Calu3 (cell line): Measurements from ENCODE around the gene DSCAML1. TPM values are rescaled to one million over a fixed set of nuclear protein-coding genes. Genes with fewer than 3 reads are reported as not detected.
A peak's percentile ranks its signal among the peaks of the same experiment; 100 is the strongest.

Experiments
- BruUV-seq: library from RNA; stranded (reverse); fragments of 400-500 nt; replicated peaks from 2 replicates; lab custom pipeline; 2021; lab: Mats Ljungman, UMichigan
- CTCF ChIA-PET: fragments of 300-600 bp; sonication (Branson Sonifier 250); formaldehyde crosslinking; loops from one replicate; lab custom pipeline; 2022; ENCODE audit warnings: antibody characterized with exemption; lab: Charles Lee
- DNase-seq: peaks from one replicate; pipeline ENCODE4 v3.0.0; 2022
- H3K27ac Mint-ChIP-seq: one replicate; pipeline ENCODE4 v1.8.0; 2022; ENCODE audit warnings: mixed read lengths; ENCODE audit not compliant: unreplicated experiment
- H3K27me3 Mint-ChIP-seq: one replicate; pipeline ENCODE4 v1.8.0; 2022; ENCODE audit warnings: mixed read lengths; ENCODE audit not compliant: unreplicated experiment
- H3K36me3 Mint-ChIP-seq: one replicate; pipeline ENCODE4 v1.8.0; 2022; ENCODE audit warnings: mild to moderate bottlenecking, moderate library complexity, mixed read lengths; ENCODE audit not compliant: insufficient read depth, unreplicated experiment
- H3K4me1 Mint-ChIP-seq: one replicate; pipeline ENCODE4 v1.8.0; 2022; ENCODE audit warnings: mild to moderate bottlenecking, low read depth, mixed read lengths; ENCODE audit not compliant: unreplicated experiment
- H3K4me3 Mint-ChIP-seq: one replicate; pipeline ENCODE4 v1.8.0; 2022; ENCODE audit warnings: mild to moderate bottlenecking, low read depth, moderate library complexity, mixed read lengths; ENCODE audit not compliant: unreplicated experiment
- H3K9me3 Mint-ChIP-seq: one replicate; pipeline ENCODE4 v1.8.0; 2022; ENCODE audit warnings: low read depth, mixed read lengths; ENCODE audit not compliant: unreplicated experiment
- CTCF ChIP-seq: fragments of 200-600 bp; IDR thresholded peaks from one replicate; pipeline ENCODE4 v1.8.0; 2022; ENCODE audit warnings: antibody characterized with exemption; ENCODE audit not compliant: unreplicated experiment
- intact Hi-C: fragments of 100-400 bp; cut with micrococcal nuclease; formaldehyde crosslinking; loops from one replicate; pipeline ENCODE4 v1.10.0; 2022; ENCODE audit not compliant: unreplicated experiment
- total RNA-seq: library from RNA; stranded (reverse); gene quantifications from 2 replicates; pipeline ENCODE4 v1.2.3, GENCODE V29; 2022

The DSCAML1 gene
- total RNA-seq, 1 experiment from 2014 or later, result 0.07 TPM

- H3K36me3 Mint-ChIP-seq, result peaks cover 7% of the 10 kb centered on the region
- BruUV-seq, result no TSS peak
- intact Hi-C loops, result no loop called here
- TF ChIP-seq CTCF, result no peak
- DNase-seq, result no peak
- CTCF ChIA-PET, result no interaction called here
- peaks cover 24% of the 10 kb centered on the region for H3K4me1 Mint-ChIP-seq
- no peak overlapping the region for H3K4me3 Mint-ChIP-seq
- no peak overlapping the region for H3K27ac Mint-ChIP-seq
- no peaks in the 10 kb centered on the region for H3K27me3 Mint-ChIP-seq
- no peaks in the 10 kb centered on the region for H3K9me3 Mint-ChIP-seq
Measured at GRCh38 chr11:117835576-117835975, 38.6 kb upstream of the DSCAML1 start.

- DNase-seq, result no peak
- H3K27ac Mint-ChIP-seq, result no peak overlapping the region
- no peak overlapping the region for H3K4me3 Mint-ChIP-seq
- peaks cover 12% of the 10 kb centered on the region for H3K36me3 Mint-ChIP-seq
- CTCF ChIA-PET, result interaction anchor here (2.0 kb wide), 1 partner anchor 10 kb away, joined by 11 read pairs; the partner anchor contains the start of gene FXYD2
- H3K4me1 Mint-ChIP-seq, result peaks cover 30% of the 10 kb centered on the region
- BruUV-seq, result no TSS peak
- no peaks in the 10 kb centered on the region for H3K27me3 Mint-ChIP-seq
- no peak for TF ChIP-seq CTCF
- intact Hi-C loops, result no loop called here
- H3K9me3 Mint-ChIP-seq, result no peaks in the 10 kb centered on the region
Measured at GRCh38 chr11:117834838-117835443, 37.9 kb upstream of the DSCAML1 start.

- Mint-ChIP-seq H3K36me3 (peaks cover 12% of the 10 kb centered on the region), H3K4me1 (peaks cover 32% of the 10 kb centered on the region), H3K27ac (peak overlapping the region; percentile 63), H3K4me3 (no peak overlapping the region), H3K9me3 (no peaks in the 10 kb centered on the region), H3K27me3 (no peaks in the 10 kb centered on the region)
- TSS peak; percentile 63 for BruUV-seq
- TF ChIP-seq CTCF, result no peak
- DNase-seq, result no peak
- CTCF ChIA-PET, result interaction anchor here (0.9 to 2.0 kb wide), 4 partner anchors 10 to 112 kb away, joined by 3 to 11 read pairs (median 5); partner anchors contain the start of gene FXYD2
- intact Hi-C loops, result no loop called here
Measured at GRCh38 chr11:117834068-117834810, 37.2 kb upstream of the DSCAML1 start.

GRCh38 chr11:117833401-117833891, 36.4 kb upstream of the DSCAML1 start:
- no TSS peak for BruUV-seq
- peak overlapping the region; percentile 63 for H3K27ac Mint-ChIP-seq
- H3K4me1 Mint-ChIP-seq, result peaks cover 32% of the 10 kb centered on the region
- no peak for TF ChIP-seq CTCF
- CTCF ChIA-PET, result interaction anchor here (0.9 to 2.0 kb wide), 4 partner anchors 9 to 113 kb away, joined by 3 to 11 read pairs (median 5); partner anchors contain the start of gene FXYD2
- DNase-seq, result peak; percentile 86
- intact Hi-C loops, result no loop called here
- H3K27me3 Mint-ChIP-seq, result no peaks in the 10 kb centered on the region
- H3K36me3 Mint-ChIP-seq, result peaks cover 12% of the 10 kb centered on the region
- no peaks in the 10 kb centered on the region for H3K9me3 Mint-ChIP-seq
- H3K4me3 Mint-ChIP-seq, result no peak overlapping the region
